Lung (tissue), 12 donors: ENCODE data around the gene HPN. TPM values are rescaled to one million over a fixed set of nuclear protein-coding genes. Genes with fewer than 3 reads are reported as not detected.
A peak's percentile ranks its signal among the peaks of the same experiment; 100 is the strongest.

ENCODE experiments used
- ATAC-seq: fragments of 200-7000 bp; cut with Tn5 transposase; one replicate; pipeline ENCODE4 v1.9.1; 2020; ENCODE audit warnings: moderate number of reproducible peaks; ENCODE audit not compliant: insufficient read depth, low FRiP score
- DNase-seq, 3 donors: peaks; one replicate each; pipeline ENCODE4 v3.0.0-alpha.2; 2013 to 2017
- H3K27ac ChIP-seq, 2 donors: one replicate each; pipeline ENCODE4 v1.5.1; 2013; ENCODE audit warnings: mild to moderate bottlenecking in 2 of 2, moderate library complexity in 2 of 2, control low read depth in 1 of 2, inconsistent platforms in 1 of 2, low read depth in 1 of 2, low read length in 1 of 2
- H3K27me3 ChIP-seq, 3 donors: one replicate each; pipeline ENCODE4 v1.5.1; 2013; ENCODE audit warnings: low read length in 2 of 3; ENCODE audit not compliant: control insufficient read depth in 3 of 3, insufficient read depth in 3 of 3
- H3K36me3 ChIP-seq, 4 donors: one replicate each; pipeline ENCODE4 v1.5.1; 2013; ENCODE audit warnings: low read length in 4 of 4, mild to moderate bottlenecking in 1 of 4, moderate library complexity in 1 of 4; ENCODE audit not compliant: control insufficient read depth in 4 of 4, insufficient read depth in 4 of 4
- H3K4me1 ChIP-seq, 5 donors: one replicate each; pipeline ENCODE4 v1.5.1; 2013; ENCODE audit warnings: low read length in 5 of 5, mild to moderate bottlenecking in 2 of 5, moderate library complexity in 1 of 5; ENCODE audit not compliant: control insufficient read depth in 5 of 5, insufficient read depth in 5 of 5
- H3K4me3 ChIP-seq: one replicate; pipeline ENCODE4 v1.5.1; 2013; ENCODE audit warnings: mild to moderate bottlenecking, control low read depth, moderate library complexity
- H3K9ac ChIP-seq, 2 donors: one replicate each; pipeline ENCODE4 v1.5.1; 2013; ENCODE audit warnings: low read length in 2 of 2, control low read depth in 1 of 2; ENCODE audit not compliant: insufficient read depth in 1 of 2
- H3K9me3 ChIP-seq, 4 donors: one replicate each; pipeline ENCODE4 v1.5.1; 2013; ENCODE audit warnings: low read length in 3 of 4, mild to moderate bottlenecking in 1 of 4, moderate library complexity in 1 of 4; ENCODE audit not compliant: control insufficient read depth in 4 of 4, insufficient read depth in 3 of 4
- CTCF ChIP-seq: IDR thresholded peaks from 2 replicates; pipeline ENCODE4 v1.5.1; 2012; ENCODE audit warnings: mild to moderate bottlenecking; ENCODE audit errors: control extremely low read depth, extremely low read depth
- WGBS, 2 donors: extraction: QIAGEN DNeasy Blood & Tissue Kit; methylation state at CpG; one replicate each; pipeline ENCODE4 v1.1.7; 2013; 5-methylcytosine and 5-hydroxymethylcytosine counted together
- polyA plus RNA-seq, 2 donors: library from polyadenylated mRNA; stranded (reverse); fragments of 200-250 nt; gene quantifications; one replicate each; pipeline ENCODE4 v1.2.1, GENCODE V29; 2013
- total RNA-seq, 2 donors: library from RNA; depleted of rRNA in 1 of 2; stranded (reverse); fragments of >200 nt in 1 of 2; gene quantifications; one replicate each; pipeline ENCODE4 v1.2.1, GENCODE V29; 2014 to 2021
- donor health status: control.
- donor health status: control.
- donor health status: Bipolar disorder and iron deficiency.
- donor health status: healthy.
- donor health status: DM: yes; HTN: yes; CAD: no.

The HPN gene
- total and polyA plus RNA-seq, 4 donors, result 15.4 to 41.4 (median 26.8) TPM

- no peak for TF ChIP-seq CTCF
- WGBS, 2 donors, result 89 to 91% methylated on average over 36 of the region's 36 CpGs
- Histone ChIP-seq H3K4me3 (no peak overlapping the region), H3K27ac (peak overlapping the region in 1 of 2 donors; percentile 42), H3K4me1 (peaks cover 0 to 25% (median 5%) of the 10 kb centered on the region in 5 donors), H3K36me3 (peaks cover 0 to 42% (median 35%) of the 10 kb centered on the region in 4 donors), H3K9ac (no peak overlapping the region), H3K27me3 (no peaks in the 10 kb centered on the region), H3K9me3 (no peaks in the 10 kb centered on the region)
- ATAC-seq (no peak), DNase-seq (no peak)
Measured at GRCh38 chr19:35009424-35010415, 31.8 kb upstream of the HPN start.

- DNase-seq, result no peak
- H3K9ac ChIP-seq, result no peak overlapping the region
Measured at GRCh38 chr19:35011091-35011689, 30.3 kb upstream of the HPN start.

More at GRCh38 chr19:35011091-35011689, 30.3 kb upstream of the HPN start:
- peak overlapping the region in 1 of 2 donors; percentile 43 for H3K27ac ChIP-seq
- WGBS, 2 donors, result 47 to 74% methylated on average over 12 to 13 of the region's 13 CpGs
- TF ChIP-seq CTCF, result no peak
- no peaks in the 10 kb centered on the region for H3K27me3 ChIP-seq
- H3K4me1 ChIP-seq, result peaks cover 0 to 14% (median 0%) of the 10 kb centered on the region in 5 donors
- ATAC-seq, result no peak
- H3K9me3 ChIP-seq, result no peaks in the 10 kb centered on the region
- no peak overlapping the region for H3K4me3 ChIP-seq
- H3K36me3 ChIP-seq, result peaks cover 0 to 51% (median 43%) of the 10 kb centered on the region in 4 donors
